HG03139 (cell line): ENCODE data around the gene CDC20B.

Experiments
- ATAC-seq: cut with Tn5 transposase; IDR thresholded peaks from one replicate; pipeline ENCODE4 v1.9.1; 2021; ENCODE audit not compliant: unreplicated experiment

Gene CDC20B

GRCh38 chr5:55172937-55173686, at the start of gene CDC20B:
TSS of gene CDC20B (minus strand) at chr5:55173177. CDS start at chr5:55173000, 177 bp downstream.
- peak; percentile 88 for ATAC-seq

GRCh38 chr5:55222092-55222984, 49.4 kb upstream of the CDC20B start:
- no peak for ATAC-seq

- no peak for ATAC-seq
Observed at GRCh38 chr5:55220433-55221185, 47.6 kb upstream of the CDC20B start.

GRCh38 chr5:55219770-55220169, 46.8 kb upstream of the CDC20B start:
- no peak for ATAC-seq

- ATAC-seq = no peak
Observed at GRCh38 chr5:55218967-55219366, 46.0 kb upstream of the CDC20B start.

GRCh38 chr5:55211184-55211874, 38.4 kb upstream of the CDC20B start:
- ATAC-seq = no peak

- ATAC-seq = no peak
Observed at GRCh38 chr5:55205001-55205400, 32.0 kb upstream of the CDC20B start.

- ATAC-seq = no peak
Observed at GRCh38 chr5:55191165-55191564, 18.2 kb upstream of the CDC20B start.

- no peak for ATAC-seq
Observed at GRCh38 chr5:55188656-55189540, 15.9 kb upstream of the CDC20B start.

- ATAC-seq = no peak
Observed at GRCh38 chr5:55187370-55187769, 14.4 kb upstream of the CDC20B start.

- no peak for ATAC-seq
Observed at GRCh38 chr5:55180016-55180415, 7.0 kb upstream of the CDC20B start.

- ATAC-seq = no peak
Observed at GRCh38 chr5:55177078-55177477, 4.1 kb upstream of the CDC20B start.

- ATAC-seq = no peak
Observed at GRCh38 chr5:55176176-55176818, 3.3 kb upstream of the CDC20B start.

- ATAC-seq = no peak
Observed at GRCh38 chr5:55175781-55176175, 2.8 kb upstream of the CDC20B start.

GRCh38 chr5:55173687-55174230, 782 bp upstream of the CDC20B start:
- no peak for ATAC-seq

- ATAC-seq = peak; percentile 61
Observed at GRCh38 chr5:55172051-55172899, 702 bp downstream of the CDC20B start.

GRCh38 chr5:55171471-55171870, 1.5 kb downstream of the CDC20B start:
- ATAC-seq = no peak

GRCh38 chr5:55162666-55163065, 10.3 kb downstream of the CDC20B start:
- no peak for ATAC-seq
